Panc1 (cell line): ENCODE data around the gene ELAPOR2.

Source experiments
- CTCF ChIP-seq: fragments of 450-650 bp; IDR thresholded peaks from 2 replicates; pipeline ENCODE4 v1.5.1; 2017; ENCODE audit warnings: mild to moderate bottlenecking
- POLR2AphosphoS5 ChIP-seq: IDR thresholded peaks from 2 replicates; pipeline ENCODE4 v1.6.1; 2012; ENCODE audit warnings: mild to moderate bottlenecking, low read depth, low read length, moderate library complexity
- SIN3A ChIP-seq: IDR thresholded peaks from 2 replicates; pipeline ENCODE4 v1.6.1; 2012; ENCODE audit warnings: low read depth, mild to moderate bottlenecking, low read length, moderate library complexity, borderline replicate concordance; ENCODE audit not compliant: insufficient read depth
- TCF7L2 ChIP-seq: IDR thresholded peaks from 2 replicates; pipeline ENCODE4 v1.6.1; 2011; ENCODE audit warnings: mild to moderate bottlenecking, low read depth, low read length, inconsistent platforms
- TF ChIP-seq, protein P1 (sequence below), 2 experiments: IDR thresholded peaks; 2 replicates each; pipeline ENCODE4 v1.6.1; 2011 to 2012; ENCODE audit warnings: low read depth in 2 of 2, control low read depth in 1 of 2, low read length in 1 of 2, mild to moderate bottlenecking in 1 of 2, moderate library complexity in 1 of 2; ENCODE audit not compliant: insufficient read depth in 1 of 2

DNA sequence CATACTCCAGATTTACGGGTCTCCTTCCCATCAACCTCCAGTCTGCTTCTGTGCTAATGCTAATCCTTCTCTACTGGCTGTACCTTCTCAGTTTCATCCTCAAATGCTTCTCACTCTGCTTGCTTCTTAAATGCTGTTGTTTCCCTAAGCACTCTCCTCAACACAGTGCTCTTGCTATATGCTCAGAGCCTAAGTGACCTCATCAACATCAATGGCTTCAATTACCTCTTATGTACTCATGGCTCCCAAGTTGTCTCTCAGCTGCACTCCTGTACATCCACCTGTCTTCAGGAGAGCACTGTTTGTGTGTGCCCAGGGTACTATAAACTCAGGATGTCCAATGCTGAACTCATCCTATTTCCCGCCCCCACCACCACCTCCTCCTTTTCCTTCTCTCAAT lies 22.5 kb downstream of the ELAPOR2 start:
- TF ChIP-seq CTCF (no peak), POLR2AphosphoS5 (no peak), TCF7L2 (no peak), SIN3A (no peak)
- TF ChIP-seq, protein P1, sequence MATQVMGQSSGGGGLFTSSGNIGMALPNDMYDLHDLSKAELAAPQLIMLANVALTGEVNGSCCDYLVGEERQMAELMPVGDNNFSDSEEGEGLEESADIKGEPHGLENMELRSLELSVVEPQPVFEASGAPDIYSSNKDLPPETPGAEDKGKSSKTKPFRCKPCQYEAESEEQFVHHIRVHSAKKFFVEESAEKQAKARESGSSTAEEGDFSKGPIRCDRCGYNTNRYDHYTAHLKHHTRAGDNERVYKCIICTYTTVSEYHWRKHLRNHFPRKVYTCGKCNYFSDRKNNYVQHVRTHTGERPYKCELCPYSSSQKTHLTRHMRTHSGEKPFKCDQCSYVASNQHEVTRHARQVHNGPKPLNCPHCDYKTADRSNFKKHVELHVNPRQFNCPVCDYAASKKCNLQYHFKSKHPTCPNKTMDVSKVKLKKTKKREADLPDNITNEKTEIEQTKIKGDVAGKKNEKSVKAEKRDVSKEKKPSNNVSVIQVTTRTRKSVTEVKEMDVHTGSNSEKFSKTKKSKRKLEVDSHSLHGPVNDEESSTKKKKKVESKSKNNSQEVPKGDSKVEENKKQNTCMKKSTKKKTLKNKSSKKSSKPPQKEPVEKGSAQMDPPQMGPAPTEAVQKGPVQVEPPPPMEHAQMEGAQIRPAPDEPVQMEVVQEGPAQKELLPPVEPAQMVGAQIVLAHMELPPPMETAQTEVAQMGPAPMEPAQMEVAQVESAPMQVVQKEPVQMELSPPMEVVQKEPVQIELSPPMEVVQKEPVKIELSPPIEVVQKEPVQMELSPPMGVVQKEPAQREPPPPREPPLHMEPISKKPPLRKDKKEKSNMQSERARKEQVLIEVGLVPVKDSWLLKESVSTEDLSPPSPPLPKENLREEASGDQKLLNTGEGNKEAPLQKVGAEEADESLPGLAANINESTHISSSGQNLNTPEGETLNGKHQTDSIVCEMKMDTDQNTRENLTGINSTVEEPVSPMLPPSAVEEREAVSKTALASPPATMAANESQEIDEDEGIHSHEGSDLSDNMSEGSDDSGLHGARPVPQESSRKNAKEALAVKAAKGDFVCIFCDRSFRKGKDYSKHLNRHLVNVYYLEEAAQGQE (IDR thresholded peaks at IDR 0.05; ENCODE audit: insufficient read depth in 1 of 2, low read depth in 2 of 2, low read length in 1 of 2): no peak
